ENCODE measurements around the gene MEIS1. TPM values are rescaled to one million over a fixed set of nuclear protein-coding genes. Genes with fewer than 3 reads are reported as not detected.

The MEIS1 gene
- total RNA-seq, 2 donors from 2014 or later, result 10.0 to 38.9 TPM

DNA sequence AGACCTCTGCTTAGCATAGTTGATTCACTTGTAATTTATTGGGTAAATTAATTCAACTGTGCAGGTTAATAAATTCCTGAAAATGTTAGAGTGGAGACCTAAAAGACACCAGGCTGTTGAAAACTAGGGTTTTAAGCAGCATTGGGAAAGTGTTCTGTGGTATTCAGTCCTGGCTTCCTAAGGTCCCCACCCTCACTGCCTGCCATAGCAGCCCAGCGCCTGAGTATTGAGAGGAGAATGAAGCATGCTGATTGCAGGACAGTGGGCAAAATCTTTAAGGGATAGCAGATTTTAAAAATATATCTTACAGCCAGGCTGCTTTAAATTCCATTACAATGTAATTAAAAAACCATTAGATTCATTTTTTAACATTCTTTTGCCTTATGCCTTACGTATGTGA is 20.6 kb downstream of the MEIS1 start:
- intact Hi-C loops (cut with DNase I, micrococcal nuclease), result no loop called here
- DNase-seq (no peak), ATAC-seq (no peak)

DNA sequence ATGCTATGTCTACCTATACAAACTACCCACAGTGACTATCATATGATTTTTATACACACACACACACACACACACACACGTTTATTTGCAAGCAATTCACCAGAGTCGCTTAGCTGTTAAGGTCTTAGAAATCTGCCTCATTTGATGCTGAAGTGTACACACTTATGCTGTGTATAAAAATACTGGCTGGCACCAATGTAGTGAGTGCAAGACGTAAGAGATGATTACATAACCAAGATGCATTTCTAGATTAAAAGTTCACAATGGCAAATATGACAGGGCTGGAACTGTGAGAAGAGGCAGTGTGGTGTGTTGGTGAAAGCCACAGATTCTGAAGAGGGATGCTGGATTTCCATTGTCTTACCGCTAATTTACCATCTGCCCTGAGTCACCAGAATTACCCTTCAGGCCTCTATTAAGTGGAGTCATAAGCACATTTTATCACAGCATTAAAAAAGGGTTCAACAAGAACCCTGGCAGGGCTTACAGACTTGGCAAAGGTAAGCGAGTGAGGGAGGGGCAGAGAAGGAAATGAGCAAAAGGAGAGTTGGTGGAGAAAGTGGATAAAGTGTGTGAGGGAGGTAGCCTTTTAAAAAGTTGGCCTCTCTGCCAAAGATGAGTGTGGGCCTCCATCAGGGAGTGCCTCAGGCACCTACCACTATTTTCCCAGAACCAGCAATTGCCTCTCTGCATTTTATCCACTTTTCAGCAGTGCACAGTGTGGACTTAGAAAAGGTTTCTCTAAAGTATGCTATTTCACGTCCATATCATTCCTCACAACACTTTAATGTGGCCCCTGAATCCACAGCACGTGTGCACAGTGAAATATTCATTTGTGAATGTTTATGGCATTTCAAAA is 21.5 kb downstream of the MEIS1 start:
- intact Hi-C loops (cut with DNase I, micrococcal nuclease), result no loop called here
- ATAC-seq, result no peak
- DNase-seq, result no peak

DNA sequence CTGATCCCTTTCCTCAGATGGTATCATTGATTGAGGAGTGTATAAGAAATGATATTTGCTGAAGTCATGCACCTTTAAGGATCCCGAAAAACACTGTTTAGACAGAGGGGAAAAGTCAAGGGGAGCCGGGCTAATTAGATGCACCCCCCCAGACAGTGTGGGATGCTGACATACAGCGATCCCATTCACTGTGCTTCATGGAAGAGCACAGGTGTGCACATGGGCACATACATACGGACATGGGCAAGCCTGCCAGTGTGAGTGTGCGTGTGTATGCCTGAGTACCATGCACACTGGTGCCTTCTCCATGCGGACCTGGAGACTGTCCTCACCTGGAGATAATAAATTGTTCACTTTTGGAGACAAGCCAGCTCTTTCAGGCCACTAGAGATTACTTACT is 22.6 kb downstream of the MEIS1 start:
- DNase-seq (no peak), ATAC-seq (no peak)
- intact Hi-C loops (cut with DNase I, micrococcal nuclease), result no loop called here

DNA sequence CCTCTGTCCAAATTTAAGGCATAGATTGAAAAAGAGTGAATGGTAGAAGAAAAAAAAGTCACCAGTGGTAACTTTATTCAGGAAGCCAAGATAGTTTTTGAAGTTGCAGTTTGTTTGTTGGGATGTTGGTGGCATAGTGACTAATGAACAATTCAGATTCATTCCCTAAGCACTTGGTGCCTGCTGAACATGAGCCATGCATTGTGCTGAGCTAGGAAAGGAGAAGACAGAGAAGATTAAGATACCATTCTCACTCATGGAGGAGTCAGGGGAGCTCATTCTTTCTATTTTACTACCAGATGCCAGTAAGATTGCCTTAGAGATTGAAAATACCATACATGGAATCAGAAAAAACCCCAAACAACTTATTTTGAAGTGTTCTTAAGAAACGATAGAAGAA is 25.1 kb downstream of the MEIS1 start:
- ATAC-seq (no peak), DNase-seq (no peak)
- intact Hi-C loops (cut with DNase I, micrococcal nuclease), result no loop called here

DNA sequence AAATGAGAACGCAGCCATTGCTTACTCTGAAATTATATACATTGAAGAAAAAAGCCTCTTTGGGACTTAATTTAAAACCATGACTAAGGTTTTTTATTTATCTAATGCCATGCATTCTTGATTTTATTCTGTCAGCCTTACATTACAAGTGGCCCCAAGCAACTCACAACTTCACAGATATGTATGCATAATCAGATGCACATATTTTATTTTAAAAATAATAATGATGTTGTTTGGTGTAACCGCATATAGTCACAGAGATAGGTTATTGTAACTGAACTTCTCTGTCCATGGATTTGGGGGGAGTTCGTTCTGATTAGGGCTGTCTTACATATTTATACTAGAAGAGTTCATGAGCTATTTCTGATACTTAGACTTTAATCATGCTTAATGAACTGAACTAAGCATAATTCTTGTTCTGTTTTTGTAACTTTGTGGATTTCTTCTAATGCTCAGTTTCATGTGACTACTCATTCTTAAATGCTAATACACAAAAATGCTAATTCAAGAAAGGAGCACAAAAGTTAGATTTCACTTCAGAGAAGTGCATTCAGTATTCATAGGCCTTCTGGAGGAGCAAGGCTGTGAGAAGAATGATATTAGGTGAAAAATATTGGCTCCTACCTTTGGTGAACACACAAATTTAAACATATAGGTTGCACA is 26.2 kb downstream of the MEIS1 start:
- DNase-seq (no peak), ATAC-seq (no peak)
- intact Hi-C loops (cut with DNase I, micrococcal nuclease), result no loop called here

DNA sequence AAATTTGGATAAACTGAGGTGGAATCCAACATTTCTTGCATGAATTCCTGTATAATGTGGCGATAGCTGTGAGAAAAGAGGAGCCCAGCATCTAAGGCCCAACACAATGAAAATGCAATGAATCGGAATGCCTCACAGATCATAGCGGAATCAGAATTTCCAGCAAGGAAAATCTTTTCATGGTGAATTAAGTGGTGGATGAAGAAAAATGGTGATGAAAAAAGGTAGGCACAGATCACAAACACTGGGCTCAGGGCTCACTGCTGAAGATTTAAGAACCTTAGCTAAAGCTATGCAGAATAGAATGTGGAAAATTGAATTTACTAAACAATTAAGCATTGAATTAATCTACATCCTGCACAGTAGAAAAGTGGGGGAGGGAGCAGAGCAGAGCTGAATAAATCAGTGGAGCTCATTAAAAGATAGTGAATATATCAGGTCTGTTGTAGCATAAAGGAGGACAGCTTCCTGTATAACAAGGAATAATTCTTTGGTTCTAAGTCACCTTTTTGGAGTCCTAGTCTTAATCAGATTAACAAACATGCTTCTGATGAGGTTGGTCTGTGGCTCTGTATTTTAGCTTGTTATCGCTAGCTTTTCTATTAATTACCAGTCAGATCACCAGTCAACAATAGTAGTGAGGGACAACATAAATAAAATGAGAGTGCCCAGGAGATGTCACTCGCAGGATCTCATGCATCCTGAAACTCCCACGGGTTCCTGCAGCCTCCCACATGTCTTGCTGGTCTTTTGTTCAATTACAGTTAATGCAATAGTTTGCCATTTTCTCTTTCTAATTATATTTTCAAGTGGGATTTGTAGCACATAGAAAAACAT is 27.0 kb downstream of the MEIS1 start:
- ATAC-seq (no peak), DNase-seq (no peak)
- intact Hi-C loops (cut with DNase I, micrococcal nuclease), result no loop called here

DNA sequence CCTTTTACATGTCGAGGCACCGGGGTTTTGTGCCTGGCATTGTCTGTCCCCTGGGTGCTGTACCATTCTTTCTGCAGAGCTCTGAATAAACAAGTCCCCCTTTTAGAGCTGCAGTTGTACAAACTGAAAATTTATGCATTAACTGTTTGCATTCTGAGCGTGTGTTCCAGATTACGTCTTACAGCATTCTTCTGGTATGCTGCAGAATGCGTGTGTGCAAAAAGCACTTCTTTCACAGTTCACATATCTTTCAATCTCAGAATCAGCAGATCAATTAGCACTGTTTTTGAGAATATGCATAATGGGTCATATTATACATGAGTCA is 27.5 kb downstream of the MEIS1 start:
- DNase-seq, result no peak
- intact Hi-C loops (cut with DNase I, micrococcal nuclease), result no loop called here
- no peak for ATAC-seq

DNA sequence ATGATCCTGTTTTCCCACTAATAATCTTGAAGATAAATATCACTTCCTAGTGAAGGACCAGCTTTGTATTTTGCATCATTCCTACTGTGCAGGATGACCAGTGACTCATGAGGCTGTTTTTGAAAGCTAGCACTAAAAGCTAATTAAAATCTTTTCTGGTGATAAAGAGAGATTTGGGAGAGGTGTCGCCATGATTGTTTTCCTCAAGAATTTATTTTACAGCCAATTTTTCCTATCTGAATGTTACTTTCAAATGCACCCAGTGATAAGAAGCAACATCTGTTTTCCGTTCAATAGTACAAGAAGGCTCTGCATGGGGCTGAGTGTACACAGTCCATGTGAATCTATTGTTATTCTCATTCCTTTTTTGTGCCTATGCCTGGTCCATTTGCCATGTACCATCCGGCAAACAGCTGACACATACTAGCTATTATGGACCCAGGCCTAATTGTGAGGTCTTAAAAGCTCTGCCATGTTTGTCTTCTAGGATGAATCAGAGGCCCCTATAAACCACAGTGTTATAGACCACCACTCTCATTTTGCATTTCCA is 28.4 kb downstream of the MEIS1 start:
- intact Hi-C loops (cut with DNase I, micrococcal nuclease), result no loop called here
- DNase-seq (no peak), ATAC-seq (no peak)

DNA sequence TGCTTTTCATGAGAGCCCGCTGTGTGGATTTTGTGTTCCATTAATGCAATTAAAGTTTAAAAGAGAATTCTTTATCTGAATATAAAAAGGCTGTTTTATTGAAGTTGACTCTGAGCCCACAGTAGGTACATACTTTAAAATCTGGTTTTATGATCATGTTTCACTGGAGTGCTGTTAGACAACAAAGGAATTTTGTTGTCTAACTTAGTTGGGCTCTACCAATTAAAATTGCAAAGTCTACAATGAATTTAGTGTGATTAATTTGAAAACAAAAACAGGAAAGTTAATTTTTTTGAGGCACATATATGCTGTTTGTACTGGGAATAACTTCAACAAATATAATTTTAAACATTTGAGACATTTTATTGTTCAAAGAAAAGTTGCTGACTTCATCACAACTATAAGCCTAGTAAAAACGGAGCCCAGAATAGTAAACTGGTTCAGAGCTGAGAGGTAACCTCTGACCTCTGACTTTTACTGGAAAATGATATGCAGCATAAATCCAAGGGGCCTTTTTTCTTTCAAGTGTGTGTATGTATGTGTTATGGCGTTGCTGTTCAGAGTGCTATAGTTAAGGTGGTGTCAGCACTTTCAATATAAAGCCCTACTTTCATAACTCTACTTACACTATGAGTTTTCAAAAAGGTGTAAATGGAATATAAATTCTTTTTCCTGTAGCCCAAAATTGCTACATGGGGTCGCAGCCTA is 30.2 kb downstream of the MEIS1 start:
- ATAC-seq (no peak), DNase-seq (no peak)
- intact Hi-C loops (cut with DNase I, micrococcal nuclease), result no loop called here

DNA sequence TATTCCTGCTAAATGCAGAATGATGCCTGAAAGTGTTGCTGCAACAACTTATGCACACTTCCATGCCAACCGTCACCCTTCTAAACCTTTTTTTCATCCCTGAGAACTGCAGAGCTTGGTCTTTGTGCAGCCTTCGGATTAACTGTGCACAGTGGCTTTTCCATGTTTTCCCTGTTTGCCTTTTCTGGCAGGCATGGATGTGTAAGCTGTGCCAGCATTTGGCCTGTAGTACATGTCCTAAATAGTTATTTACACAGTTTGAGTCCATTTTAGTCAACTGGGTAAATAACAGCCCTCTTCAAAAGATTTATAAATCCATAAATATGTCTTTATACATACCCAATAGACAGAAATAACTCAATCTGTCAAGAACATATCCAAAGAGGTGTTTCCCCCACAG is 31.5 kb downstream of the MEIS1 start:
- intact Hi-C loops (cut with DNase I, micrococcal nuclease), result no loop called here
- DNase-seq (no peak), ATAC-seq (no peak)

DNA sequence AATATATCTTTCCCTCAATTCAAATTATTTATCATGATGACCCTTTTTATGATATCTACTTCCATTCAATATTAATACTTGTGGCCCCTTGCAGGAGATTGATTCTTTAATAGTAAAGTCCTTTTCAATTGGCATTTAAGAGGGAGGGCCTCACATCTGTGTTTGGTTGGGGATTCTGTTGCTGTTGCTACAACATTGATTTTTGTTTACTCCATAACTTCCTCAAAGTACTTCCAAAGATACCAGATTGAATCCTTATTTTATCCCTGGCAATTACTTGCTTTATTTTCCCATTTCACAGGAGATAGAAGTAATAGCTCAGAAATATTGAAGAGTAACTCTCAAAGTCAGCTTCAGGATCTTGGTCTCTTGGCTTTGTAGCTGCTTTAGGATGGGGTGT is 32.8 kb downstream of the MEIS1 start:
- DNase-seq (no peak), ATAC-seq (no peak)
- intact Hi-C loops (cut with DNase I, micrococcal nuclease), result no loop called here

DNA sequence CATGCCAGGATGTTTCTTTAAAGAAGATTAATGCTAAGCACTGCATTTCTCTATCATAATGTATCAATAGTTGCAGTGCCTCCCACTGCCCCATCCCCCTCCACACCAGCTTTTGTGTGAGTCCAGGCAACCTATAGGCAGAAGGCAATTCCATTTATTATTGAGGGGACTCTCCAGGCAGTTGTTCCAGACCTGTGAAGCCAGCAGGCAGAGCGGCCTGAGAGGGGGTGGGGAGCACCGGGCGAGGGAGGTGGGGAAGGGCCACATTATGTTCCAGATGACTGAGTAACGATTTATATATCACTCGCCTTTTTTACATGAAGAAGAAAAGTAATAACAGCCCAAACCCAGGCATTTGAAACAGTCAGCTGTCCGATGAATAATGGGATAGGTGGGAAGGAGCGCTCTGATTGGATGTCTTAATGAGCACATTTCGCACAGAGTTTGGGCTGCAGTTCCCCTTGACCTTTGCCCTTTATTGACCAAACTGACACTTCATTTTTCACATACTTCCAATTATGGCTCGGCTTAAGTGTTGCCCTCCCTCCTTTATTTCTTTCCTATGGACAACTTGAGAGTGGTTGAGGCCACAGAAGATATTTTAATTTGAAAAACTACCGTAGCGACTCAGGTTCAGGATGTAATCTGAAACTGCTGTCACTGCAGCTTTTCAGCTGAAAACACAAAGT is 34.4 kb downstream of the MEIS1 start:
- ATAC-seq (no peak), DNase-seq (no peak)
- intact Hi-C loops (cut with DNase I, micrococcal nuclease), result no loop called here

DNA sequence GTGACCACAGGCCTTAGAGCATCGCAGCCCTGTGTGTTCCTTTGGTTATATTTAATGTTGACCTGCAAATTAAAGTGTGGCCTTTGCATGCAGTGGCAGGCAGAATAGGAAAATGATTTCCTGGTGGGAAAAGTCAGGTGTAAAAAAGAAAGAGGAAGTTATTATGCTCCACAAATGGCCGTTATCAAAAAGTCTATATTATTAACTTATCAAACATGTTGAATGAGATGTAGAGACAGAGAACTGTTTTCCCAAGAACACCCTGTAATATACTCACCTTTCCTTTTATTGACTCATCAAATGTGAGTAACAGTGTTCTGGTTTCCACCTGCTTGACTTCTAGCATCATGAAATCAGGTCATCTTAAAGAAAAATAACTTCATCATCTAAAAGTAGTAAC is 35.3 kb downstream of the MEIS1 start:
- intact Hi-C loops (cut with DNase I, micrococcal nuclease), result no loop called here
- peak; percentile 69 for ATAC-seq
- DNase-seq, result no peak

DNA sequence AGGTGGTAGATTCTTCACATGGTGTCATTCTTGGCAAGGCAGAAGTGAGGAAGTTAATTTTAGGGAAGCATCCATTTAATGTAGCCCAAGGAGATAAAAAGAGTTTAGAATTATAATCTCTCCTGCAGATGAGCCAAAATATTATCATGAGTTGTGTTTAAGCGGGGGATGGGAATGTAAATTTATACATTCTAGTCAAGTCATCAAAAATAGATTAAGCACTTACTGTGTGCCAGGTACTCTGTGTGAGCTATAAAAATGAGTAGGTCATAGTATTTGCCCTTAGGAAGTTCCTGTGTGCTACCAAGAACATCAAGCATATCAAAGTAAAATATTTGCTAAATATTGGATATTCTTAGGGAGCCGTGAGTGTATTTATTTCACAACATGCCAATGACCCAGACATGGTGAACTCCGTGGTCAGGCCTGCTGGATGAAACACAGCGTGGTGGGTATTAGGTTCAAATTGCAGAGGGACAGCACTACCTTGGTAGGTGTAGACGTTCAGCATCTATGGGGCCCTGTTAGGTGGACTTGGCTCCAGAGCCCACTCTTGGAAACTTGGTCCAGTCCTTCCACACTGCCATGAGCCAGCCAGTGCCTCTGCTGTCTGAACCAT is 37.4 kb downstream of the MEIS1 start:
- ATAC-seq (no peak), DNase-seq (no peak)
- intact Hi-C loops (cut with DNase I, micrococcal nuclease), result no loop called here

DNA sequence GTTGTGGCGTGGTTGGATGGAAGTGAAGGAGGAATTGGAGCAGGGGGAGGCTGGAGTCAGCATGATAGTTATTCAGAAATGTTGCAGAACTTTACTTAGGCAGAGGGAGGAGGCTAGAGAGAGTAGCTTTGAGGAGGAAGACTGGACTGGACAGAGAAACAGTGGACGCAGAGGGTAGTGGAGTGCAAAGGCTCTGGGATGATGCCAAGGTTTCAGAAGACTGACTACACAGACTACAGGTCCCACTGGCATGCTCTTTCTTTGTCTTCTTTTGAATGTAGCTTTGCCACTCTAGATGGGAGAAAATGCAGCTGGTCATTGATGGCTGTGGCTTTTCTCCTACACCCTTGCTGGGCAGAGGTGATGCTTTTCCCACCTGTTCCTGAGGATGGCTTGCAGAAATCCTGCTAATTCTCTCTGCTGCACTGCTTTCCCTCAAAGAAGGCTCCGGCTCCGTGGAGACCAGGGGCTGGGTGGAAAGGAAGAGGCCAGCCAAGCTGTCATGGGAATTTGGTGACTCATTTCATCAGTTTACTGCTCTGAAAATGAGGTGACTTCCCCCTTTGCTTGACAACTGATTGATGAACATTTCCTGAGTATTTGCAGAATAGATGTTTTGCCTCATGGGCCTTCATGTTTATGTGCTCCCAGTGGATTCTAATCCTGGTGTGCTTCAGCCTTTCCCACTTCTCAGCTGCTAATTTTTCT is 42.4 kb downstream of the MEIS1 start:
- ATAC-seq, result no peak
- intact Hi-C loops (cut with DNase I, micrococcal nuclease), result no loop called here
- DNase-seq, result no peak

DNA sequence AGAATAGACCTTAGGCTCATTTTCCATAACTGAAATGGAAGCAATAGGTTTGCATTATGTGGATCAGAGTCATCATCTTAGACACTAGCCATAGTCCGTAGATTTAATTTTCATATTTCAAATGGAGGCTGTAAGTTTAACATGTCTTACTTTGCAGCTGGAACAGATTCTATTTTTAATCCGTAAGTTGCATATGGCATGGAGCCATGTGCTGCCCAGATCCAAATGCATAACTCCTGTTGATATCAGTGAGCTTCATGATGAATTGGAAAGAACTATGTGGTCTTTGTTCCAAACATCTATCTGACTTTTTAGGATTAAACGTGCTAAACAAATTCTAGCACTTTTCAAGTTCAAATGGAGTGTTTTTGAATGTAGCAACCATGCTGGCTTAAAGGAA is 43.4 kb downstream of the MEIS1 start:
- intact Hi-C loops (cut with DNase I, micrococcal nuclease), result no loop called here
- ATAC-seq, result no peak
- no peak for DNase-seq

DNA sequence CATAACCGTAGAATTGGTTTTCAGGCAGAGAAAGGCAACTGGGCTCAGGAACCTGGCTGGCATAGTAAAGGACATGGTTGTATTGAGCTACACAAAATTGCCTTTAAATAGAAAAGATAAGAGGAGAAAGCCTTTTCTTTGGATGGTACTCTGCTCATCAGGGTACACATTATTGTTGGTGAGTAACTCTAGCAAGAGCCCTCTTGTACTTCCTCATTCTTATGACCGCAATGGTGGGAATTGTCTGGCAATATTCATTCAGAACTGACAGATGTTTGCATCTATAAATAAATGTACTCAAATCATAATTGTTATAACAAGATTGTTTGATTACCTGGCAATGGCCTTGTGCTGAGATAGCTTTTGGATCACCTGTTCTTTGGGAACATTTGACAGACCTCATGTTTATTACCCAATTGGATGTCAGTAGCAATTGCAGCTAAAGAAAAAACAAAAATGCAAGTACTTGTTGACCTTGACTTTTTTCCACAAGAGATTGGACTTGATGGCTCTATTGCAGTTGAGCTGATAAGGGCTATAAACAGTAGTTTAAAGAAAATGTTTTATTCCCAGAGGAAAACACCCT is 43.9 kb downstream of the MEIS1 start:
- ATAC-seq (peak; percentile 90), DNase-seq (no peak)
- intact Hi-C loops (cut with DNase I, micrococcal nuclease), result no loop called here
